HG02870 (cell line): ENCODE results near the gene FGF9.
A peak's percentile ranks its signal among the peaks of the same experiment; 100 is the strongest.

ENCODE experiments used
- ATAC-seq: cut with Tn5 transposase; IDR thresholded peaks from one replicate; pipeline ENCODE4 v1.9.1; 2021; ENCODE audit warnings: mild to moderate bottlenecking, moderate library complexity; ENCODE audit not compliant: unreplicated experiment

The FGF9 gene

DNA sequence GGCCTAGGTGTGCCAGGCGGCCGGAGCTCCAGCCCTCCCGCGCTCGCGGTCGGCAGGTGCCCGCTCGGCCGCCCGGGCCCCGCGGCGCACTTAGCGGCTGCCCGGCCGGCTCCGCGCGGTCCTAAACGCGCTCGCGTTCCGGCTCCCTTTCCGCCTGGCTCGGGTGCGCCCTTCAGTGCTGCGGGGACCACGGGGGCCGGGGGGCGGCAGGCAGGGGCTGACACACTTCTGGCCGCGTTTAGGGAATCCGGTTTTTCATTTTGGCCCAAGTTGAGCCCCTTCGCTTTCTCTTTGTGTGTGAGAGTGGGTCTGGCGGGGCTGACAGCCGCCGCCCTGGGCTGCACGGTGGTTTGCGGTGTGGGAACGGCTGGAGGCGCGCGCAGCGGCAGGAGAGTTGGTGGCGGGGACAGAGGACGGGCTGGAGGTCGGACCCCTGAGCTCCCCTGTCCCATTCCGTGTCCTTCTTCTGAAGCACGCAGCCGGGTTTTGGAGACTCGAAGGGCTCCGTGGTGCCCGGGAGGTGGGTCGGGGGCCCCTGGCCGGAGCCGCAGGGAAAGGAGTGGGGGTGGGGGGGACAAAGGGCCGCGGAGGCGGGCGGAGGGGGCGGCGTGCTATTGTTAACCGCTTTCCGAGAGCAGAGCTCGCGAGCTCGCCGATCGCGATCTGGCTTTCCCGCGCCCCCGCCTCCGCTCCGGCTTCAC lies 3.1 kb downstream of the FGF9 start:
- ATAC-seq: peak; percentile 24

- ATAC-seq: no peak
These were observed 3.7 kb downstream of the FGF9 start for GRCh38 chr13:21674490-21675009.

DNA sequence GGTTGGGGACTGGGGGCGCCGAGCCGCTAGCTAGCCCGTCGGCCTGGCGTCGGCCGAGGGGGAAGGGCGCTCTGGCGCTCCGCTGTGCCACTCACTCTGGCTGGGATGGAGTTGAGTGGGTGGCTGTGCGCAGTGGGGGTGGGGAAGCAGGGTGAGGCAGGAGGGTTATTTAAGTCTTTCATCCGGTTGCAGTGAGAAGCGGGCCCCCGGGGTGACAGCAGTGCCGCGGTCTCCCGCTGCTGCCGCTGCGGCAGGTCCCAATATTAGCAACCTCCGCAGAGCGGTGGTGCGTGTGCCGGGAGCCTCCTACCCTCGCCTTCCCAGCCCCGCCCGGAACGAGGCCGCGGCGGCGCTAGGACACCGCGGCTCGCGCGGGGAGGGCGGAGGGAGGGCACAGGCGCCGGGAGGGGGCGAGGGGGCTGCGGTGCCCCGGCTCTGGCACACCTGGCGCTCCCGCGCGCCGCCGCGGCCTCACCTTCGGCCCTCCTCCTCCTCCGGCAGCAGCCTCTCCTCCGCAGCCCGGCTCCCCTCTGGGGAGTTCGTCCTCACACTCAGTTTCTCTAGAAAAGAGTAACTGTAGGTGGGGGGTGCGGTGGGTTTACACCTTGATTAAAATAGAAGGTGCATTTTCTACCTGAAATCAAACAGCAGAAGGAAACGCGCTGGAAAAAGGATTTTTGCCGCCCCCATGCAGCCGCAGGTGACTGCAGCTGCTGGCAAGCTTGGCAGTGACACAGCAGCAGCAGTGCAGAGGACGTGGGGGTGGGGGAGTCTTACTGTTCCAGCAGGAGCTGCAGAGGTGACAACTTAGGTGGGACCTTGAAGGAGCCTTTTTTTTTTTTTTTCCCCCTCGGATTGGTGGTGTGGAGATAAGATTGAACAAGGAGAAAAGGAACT lies 4.5 kb downstream of the FGF9 start:
- no peak for ATAC-seq

GRCh38 chr13:21676611-21677021 lies 5.7 kb downstream of the FGF9 start:
- no peak for ATAC-seq

GRCh38 chr13:21677075-21677623 lies 6.3 kb downstream of the FGF9 start:
- no peak for ATAC-seq

DNA sequence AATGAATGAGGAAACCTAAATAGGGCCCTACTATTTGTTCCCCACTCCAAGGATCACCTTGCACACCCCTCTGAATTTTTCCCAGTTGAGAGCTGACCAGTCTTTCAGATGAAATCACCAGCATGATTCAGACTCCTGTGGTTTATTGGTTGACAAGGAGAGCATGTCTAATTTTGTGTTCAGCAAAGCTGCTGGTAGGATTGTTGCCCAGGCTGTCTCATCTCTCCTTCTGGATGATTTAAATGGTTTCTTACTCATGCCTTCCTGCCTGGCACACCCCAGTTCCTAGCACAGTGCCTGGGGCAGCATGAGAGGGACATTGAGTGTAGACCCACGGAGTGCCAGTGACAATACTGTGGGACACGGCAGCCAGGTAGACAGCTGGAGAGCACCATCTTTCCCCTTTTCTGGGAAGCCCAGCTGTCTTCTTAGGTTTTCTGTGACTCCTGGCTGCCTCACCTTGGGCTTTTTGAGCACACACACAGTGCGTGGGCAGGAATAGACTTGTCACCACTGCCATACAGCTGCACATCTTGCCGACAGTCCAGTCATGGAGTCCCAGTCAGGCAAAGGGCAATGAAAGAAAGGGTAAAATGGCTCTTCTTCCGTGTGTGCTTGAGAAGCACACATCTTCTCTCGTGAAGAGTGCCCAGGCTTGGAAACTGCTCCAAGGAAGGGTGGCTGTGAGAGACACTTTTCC lies 12.3 kb downstream of the FGF9 start:
- no peak for ATAC-seq

- no peak for ATAC-seq
These were observed 13.7 kb downstream of the FGF9 start for GRCh38 chr13:21684576-21684975.

DNA sequence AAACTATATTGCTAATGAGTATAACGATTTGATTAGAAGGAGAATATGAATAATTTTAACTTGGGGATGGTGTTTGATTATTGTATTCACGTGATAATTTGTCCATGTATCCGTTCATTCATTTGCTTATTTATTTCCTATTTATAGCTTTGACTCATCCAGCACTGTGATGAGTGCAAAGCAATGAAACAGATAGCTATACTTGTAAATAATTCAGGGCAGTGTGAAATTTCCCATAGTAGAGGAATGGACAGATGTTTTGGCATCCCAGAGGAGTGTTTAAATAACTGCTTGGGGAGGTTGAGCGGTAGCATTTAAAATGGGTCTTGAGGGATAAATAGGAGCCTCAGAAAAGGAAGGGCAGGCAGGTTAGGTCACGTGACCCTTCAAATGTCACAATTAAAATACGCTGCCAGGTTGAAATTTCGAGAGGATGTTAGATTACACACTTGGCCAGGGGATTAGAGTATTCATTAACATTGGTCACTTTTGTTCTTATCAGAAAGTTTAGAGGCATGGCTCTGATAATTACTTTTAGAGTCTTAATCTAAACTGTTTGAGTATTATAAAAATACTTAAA lies 14.7 kb downstream of the FGF9 start:
- no peak for ATAC-seq

DNA sequence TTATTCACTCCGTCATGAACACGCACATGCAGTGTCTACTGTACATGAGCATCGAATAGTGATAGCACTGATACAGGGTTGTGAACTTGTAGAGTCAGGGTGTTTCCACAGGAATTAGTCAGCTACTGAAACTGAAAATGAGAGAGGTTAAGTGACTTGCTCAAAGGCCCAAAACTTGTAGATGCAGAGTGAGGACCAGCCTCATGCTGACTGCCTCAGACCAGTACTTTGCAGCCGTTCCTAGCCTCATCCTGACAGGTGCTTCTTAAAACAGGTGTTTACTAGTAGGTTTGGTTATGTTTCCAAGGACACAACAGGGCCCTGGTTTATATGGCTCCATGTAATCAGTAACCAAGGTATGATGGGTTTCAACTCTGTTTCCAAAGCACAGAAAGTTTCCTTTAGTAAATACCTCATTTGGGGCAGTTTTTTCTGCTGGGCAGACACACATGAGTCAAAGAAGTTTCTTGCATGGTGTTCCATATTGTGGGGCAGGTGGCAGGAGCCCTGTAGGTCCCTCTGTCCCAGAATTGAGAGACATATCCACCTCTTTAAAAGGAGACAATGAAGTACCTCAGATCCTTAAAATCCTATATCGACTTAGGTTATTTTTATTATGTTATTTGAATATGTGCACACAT lies 16.0 kb downstream of the FGF9 start:
- ATAC-seq: peak; percentile 99

- no peak for ATAC-seq
These were observed 17.2 kb downstream of the FGF9 start for GRCh38 chr13:21688056-21688455.

DNA sequence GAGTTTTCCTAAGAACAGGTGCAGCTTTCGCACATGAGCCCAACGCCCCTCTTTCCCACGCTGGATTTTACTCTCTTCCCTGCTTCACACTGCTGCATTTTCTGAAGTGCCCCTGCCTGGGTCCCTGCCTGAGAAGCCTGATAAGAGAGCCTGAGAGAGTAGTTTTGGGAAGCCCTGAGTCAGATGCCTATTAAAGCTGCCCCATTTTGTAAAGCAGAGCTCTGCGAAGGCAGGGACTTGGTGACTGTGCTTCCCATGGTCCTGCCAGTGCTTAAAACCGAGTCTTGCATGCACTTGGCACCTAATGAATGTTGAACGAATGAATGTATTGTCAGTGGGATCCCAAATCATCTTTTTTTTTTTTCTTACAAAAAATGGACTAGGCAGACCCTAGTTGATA lies 18.2 kb downstream of the FGF9 start:
- no peak for ATAC-seq

- ATAC-seq: no peak
These were observed 20.1 kb downstream of the FGF9 start for GRCh38 chr13:21690955-21691354.

DNA sequence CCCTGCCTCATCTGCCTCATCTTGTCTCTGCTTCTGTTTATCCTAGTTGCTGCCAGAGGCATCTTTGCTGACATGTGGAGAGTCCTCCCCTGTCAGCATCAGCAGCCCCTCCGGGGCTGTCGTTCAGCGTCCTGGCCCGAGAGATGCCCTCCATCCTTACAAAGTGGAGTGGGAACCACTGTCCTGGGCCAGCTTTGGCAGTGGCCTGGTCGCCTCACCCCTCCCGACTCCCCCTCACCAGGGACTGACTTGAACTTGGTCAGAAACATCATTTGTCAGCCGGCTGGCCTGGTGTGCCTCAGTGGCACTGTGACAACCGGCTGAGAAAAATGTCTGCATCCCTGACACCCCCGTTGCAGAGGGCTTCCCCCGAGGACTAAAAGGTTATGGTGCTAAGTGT lies 20.6 kb downstream of the FGF9 start:
- ATAC-seq: no peak

GRCh38 chr13:21691928-21692327 lies 21.1 kb downstream of the FGF9 start:
- ATAC-seq: no peak

GRCh38 chr13:21694831-21695230 lies 24.0 kb downstream of the FGF9 start:
- ATAC-seq: no peak

DNA sequence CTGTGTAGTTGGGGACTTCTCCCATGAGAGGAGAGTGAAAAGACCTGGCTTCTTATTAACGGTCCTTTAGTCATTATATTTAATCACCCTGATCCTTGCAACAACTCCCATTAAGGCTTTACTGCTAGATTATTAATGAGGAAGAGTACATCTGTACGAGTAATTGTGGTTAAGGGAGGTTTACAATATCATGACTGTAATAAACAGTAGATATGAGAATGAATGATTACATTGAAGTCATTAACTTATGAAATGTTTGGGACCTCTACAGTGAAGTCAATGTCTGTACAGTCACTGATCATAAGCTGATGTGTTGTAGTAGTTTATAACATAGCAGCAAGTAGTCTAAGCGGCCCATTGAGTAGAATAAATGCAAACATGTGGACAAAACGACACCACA lies 24.7 kb downstream of the FGF9 start:
- no peak for ATAC-seq

GRCh38 chr13:21696865-21697448 lies 26.1 kb downstream of the FGF9 start:
- ATAC-seq: no peak

GRCh38 chr13:21698817-21699679 lies 28.2 kb downstream of the FGF9 start:
- ATAC-seq: no peak

- no peak for ATAC-seq
These were observed 30.6 kb downstream of the FGF9 start for GRCh38 chr13:21701460-21701859.
